Lower leg skin (tissue), 3 donors: Measurements from ENCODE around the gene HSPA6.
"Not testable (repeated sequence)": the region's sequence is repeated elsewhere in the genome, so short reads cannot be mapped to it uniquely, and the experiment has no call there.

Source experiments
- POLR2A ChIP-seq, 2 donors: fragments of 450-650 bp; IDR thresholded peaks; one replicate each; pipeline ENCODE4 v1.6.1; 2016 to 2017; ENCODE audit warnings: antibody characterized with exemption in 2 of 2, mild to moderate bottlenecking in 1 of 2, moderate library complexity in 1 of 2
- TF ChIP-seq, protein P1 (sequence below), 3 donors: fragments of 450-650 bp; IDR thresholded peaks; one replicate each; pipeline ENCODE4 v1.5.1; 2016; ENCODE audit warnings: antibody characterized with exemption in 3 of 3, mild to moderate bottlenecking in 3 of 3, moderate library complexity in 2 of 3

DNA sequence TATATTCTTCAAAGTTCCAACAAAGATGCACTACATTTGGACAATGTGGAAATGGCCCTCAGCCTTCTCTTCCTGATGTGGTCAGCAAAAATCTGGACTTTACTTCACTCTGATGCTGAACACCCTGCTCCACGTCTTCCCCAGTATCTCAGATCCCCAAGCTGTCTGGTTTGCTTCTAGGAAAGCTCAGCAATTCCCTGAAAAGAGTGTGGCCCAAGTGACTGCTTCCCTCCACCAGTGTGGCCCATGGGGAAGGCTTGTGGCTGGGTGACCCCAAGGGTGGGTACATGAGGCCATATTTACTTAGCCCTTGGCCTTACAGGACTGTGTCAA lies 10.9 kb upstream of the HSPA6 start:
- TF ChIP-seq, protein P1, sequence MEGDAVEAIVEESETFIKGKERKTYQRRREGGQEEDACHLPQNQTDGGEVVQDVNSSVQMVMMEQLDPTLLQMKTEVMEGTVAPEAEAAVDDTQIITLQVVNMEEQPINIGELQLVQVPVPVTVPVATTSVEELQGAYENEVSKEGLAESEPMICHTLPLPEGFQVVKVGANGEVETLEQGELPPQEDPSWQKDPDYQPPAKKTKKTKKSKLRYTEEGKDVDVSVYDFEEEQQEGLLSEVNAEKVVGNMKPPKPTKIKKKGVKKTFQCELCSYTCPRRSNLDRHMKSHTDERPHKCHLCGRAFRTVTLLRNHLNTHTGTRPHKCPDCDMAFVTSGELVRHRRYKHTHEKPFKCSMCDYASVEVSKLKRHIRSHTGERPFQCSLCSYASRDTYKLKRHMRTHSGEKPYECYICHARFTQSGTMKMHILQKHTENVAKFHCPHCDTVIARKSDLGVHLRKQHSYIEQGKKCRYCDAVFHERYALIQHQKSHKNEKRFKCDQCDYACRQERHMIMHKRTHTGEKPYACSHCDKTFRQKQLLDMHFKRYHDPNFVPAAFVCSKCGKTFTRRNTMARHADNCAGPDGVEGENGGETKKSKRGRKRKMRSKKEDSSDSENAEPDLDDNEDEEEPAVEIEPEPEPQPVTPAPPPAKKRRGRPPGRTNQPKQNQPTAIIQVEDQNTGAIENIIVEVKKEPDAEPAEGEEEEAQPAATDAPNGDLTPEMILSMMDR (IDR thresholded peaks at IDR 0.05): not testable (repeated sequence)
- not testable (repeated sequence) for TF ChIP-seq POLR2A (IDR thresholded peaks at IDR 0.05)
